Neural progenitor cell (in vitro differentiated cells): ENCODE data around the gene HKDC1. TPM values are rescaled to one million over a fixed set of nuclear protein-coding genes. Genes with fewer than 3 reads are reported as not detected.

ENCODE experiments used
- DNase-seq: peaks from one replicate; pipeline ENCODE4 v3.0.0-alpha.2; 2016; ENCODE audit warnings: low spot score
- H2AFZ ChIP-seq: fragments of 200-600 bp; sonication (generic); replicated peaks from 2 replicates; pipeline ENCODE4 v1.6.1; 2016; ENCODE audit warnings: antibody characterized with exemption
- H3F3A ChIP-seq: fragments of 200-600 bp; sonication (generic); 2 replicates; pipeline ENCODE4 v1.6.1; 2016; ENCODE audit warnings: antibody characterized with exemption, low read depth
- H3K27ac ChIP-seq: fragments of 200-600 bp; sonication (generic); 2 replicates; pipeline ENCODE4 v1.5.1; 2016; ENCODE audit warnings: mild to moderate bottlenecking
- H3K27me3 ChIP-seq: fragments of 200-600 bp; sonication (generic); 2 replicates; pipeline ENCODE4 v1.6.1; 2016; ENCODE audit warnings: mild to moderate bottlenecking, moderate library complexity
- H3K36me3 ChIP-seq: fragments of 200-600 bp; sonication (generic); 2 replicates; pipeline ENCODE4 v1.5.1; 2016
- H3K4me1 ChIP-seq: fragments of 200-600 bp; sonication (generic); 2 replicates; pipeline ENCODE4 v1.6.1; 2016; ENCODE audit warnings: mixed run types
- H3K4me2 ChIP-seq: fragments of 200-600 bp; sonication (generic); 2 replicates; pipeline ENCODE4 v1.6.1; 2016
- H3K4me3 ChIP-seq: fragments of 200-600 bp; sonication (generic); 2 replicates; pipeline ENCODE4 v1.5.1; 2016
- H3K79me2 ChIP-seq: fragments of 200-600 bp; sonication (generic); 2 replicates; pipeline ENCODE4 v1.6.1; 2016; ENCODE audit warnings: low read depth
- H3K9ac ChIP-seq: fragments of 200-600 bp; sonication (generic); 2 replicates; pipeline ENCODE4 v1.6.1; 2016
- H3K9me3 ChIP-seq: fragments of 200-600 bp; sonication (generic); 2 replicates; pipeline ENCODE4 v1.5.1; 2016; ENCODE audit warnings: low read depth
- H4K20me1 ChIP-seq: fragments of 200-600 bp; sonication (generic); 2 replicates; pipeline ENCODE4 v1.6.1; 2016; ENCODE audit warnings: low read depth
- H3K27ac Mint-ChIP-seq: 3 replicates; pipeline ENCODE4 v1.8.0; 2021; ENCODE audit warnings: mixed read lengths
- H3K27me3 Mint-ChIP-seq: 2 replicates; pipeline ENCODE4 v1.8.0; 2022; ENCODE audit warnings: low read depth, mild to moderate bottlenecking, inconsistent platforms, moderate library complexity, mixed read lengths; ENCODE audit not compliant: insufficient read depth
- H3K36me3 Mint-ChIP-seq: 3 replicates; pipeline ENCODE4 v1.8.0; 2021; ENCODE audit warnings: mixed read lengths
- H3K4me1 Mint-ChIP-seq: 3 replicates; pipeline ENCODE4 v1.8.0; 2021; ENCODE audit warnings: mixed read lengths
- H3K4me3 Mint-ChIP-seq: 3 replicates; pipeline ENCODE4 v1.8.0; 2021; ENCODE audit warnings: mild to moderate bottlenecking, moderate library complexity, mixed read lengths
- H3K9me3 Mint-ChIP-seq: 3 replicates; pipeline ENCODE4 v1.8.0; 2020; ENCODE audit warnings: mixed read lengths
- CTCF ChIP-seq: fragments of 200-600 bp; sonication (generic); IDR thresholded peaks from 2 replicates; pipeline ENCODE4 v1.5.1; 2017; ENCODE audit warnings: antibody characterized with exemption, mild to moderate bottlenecking
- EZH2 ChIP-seq: fragments of 200-600 bp; sonication (generic); IDR thresholded peaks from 2 replicates; pipeline ENCODE4 v1.6.1; 2017; ENCODE audit warnings: antibody characterized with exemption, mild to moderate bottlenecking, moderate library complexity
- EZH2phosphoT487 ChIP-seq: fragments of 200-600 bp; sonication (generic); IDR thresholded peaks from 2 replicates; pipeline ENCODE4 v1.6.1; 2017; ENCODE audit warnings: antibody characterized with exemption
- total RNA-seq: library from RNA; depleted of rRNA; stranded (reverse); fragments of >200 nt; gene quantifications from 2 replicates; pipeline ENCODE4 v1.2.3, GENCODE V29; 2015; ENCODE audit warnings: low replicate concordance

HKDC1 gene
- total RNA-seq, 1 donor from 2014 or later, result 0.30 TPM

- Mint-ChIP-seq H3K27me3 (peaks cover 2% of the 10 kb centered on the region), H3K4me1 (peaks cover 20% of the 10 kb centered on the region), H3K4me3 (no peak overlapping the region), H3K36me3 (no peaks in the 10 kb centered on the region), H3K27ac (no peak overlapping the region), H3K9me3 (no peaks in the 10 kb centered on the region)
- Histone ChIP-seq H3K4me1 (peaks cover 4% of the 10 kb centered on the region), H3K9me3 (no peaks in the 10 kb centered on the region), H3F3A (no peaks in the 10 kb centered on the region), H3K27me3 (peaks cover 5% of the 10 kb centered on the region), H4K20me1 (no peaks in the 10 kb centered on the region), H3K4me2 (no peak overlapping the region), H3K27ac (no peak overlapping the region), H3K4me3 (no peak overlapping the region), H3K9ac (no peak overlapping the region), H2AFZ (no peak overlapping the region), H3K36me3 (no peaks in the 10 kb centered on the region), H3K79me2 (no peaks in the 10 kb centered on the region)
- no peak for DNase-seq
- TF ChIP-seq EZH2 (no peak), EZH2phosphoT487 (no peak), CTCF (no peak)
Observed at GRCh38 chr10:69241575-69241974, 21.4 kb downstream of the HKDC1 start.

- peaks cover 5% of the 10 kb centered on the region for H3K27me3 ChIP-seq
- Mint-ChIP-seq H3K27ac (no peak overlapping the region), H3K4me3 (no peak overlapping the region), H3K27me3 (peaks cover 2% of the 10 kb centered on the region), H3K9me3 (no peaks in the 10 kb centered on the region), H3K4me1 (peaks cover 20% of the 10 kb centered on the region), H3K36me3 (no peaks in the 10 kb centered on the region)
- H3K79me2 ChIP-seq, result no peaks in the 10 kb centered on the region
- H3K36me3 ChIP-seq, result no peaks in the 10 kb centered on the region
- H4K20me1 ChIP-seq, result no peaks in the 10 kb centered on the region
- H3K27ac ChIP-seq, result no peak overlapping the region
- H3K4me2 ChIP-seq, result no peak overlapping the region
- no peak overlapping the region for H3K4me3 ChIP-seq
- H3K9ac ChIP-seq, result no peak overlapping the region
- H3F3A ChIP-seq, result no peaks in the 10 kb centered on the region
- no peaks in the 10 kb centered on the region for H3K9me3 ChIP-seq
- TF ChIP-seq CTCF (no peak), EZH2 (no peak), EZH2phosphoT487 (no peak)
- no peak for DNase-seq
- peaks cover 4% of the 10 kb centered on the region for H3K4me1 ChIP-seq
- H2AFZ ChIP-seq, result no peak overlapping the region
Observed at GRCh38 chr10:69242040-69242851, 22.1 kb downstream of the HKDC1 start.

- Mint-ChIP-seq H3K27me3 (peaks cover 2% of the 10 kb centered on the region), H3K36me3 (no peaks in the 10 kb centered on the region), H3K27ac (no peak overlapping the region), H3K9me3 (no peaks in the 10 kb centered on the region), H3K4me3 (no peak overlapping the region), H3K4me1 (peaks cover 17% of the 10 kb centered on the region)
- Histone ChIP-seq H3K4me1 (peaks cover 4% of the 10 kb centered on the region), H3K4me3 (no peak overlapping the region), H3K9me3 (no peaks in the 10 kb centered on the region), H2AFZ (no peak overlapping the region), H3K9ac (no peak overlapping the region), H3K79me2 (no peaks in the 10 kb centered on the region), H3K36me3 (no peaks in the 10 kb centered on the region), H3K4me2 (no peak overlapping the region), H4K20me1 (no peaks in the 10 kb centered on the region), H3K27ac (no peak overlapping the region), H3K27me3 (peaks cover 3% of the 10 kb centered on the region), H3F3A (no peaks in the 10 kb centered on the region)
- TF ChIP-seq EZH2 (no peak), EZH2phosphoT487 (no peak), CTCF (no peak)
- DNase-seq, result no peak
Observed at GRCh38 chr10:69242852-69243212, 22.7 kb downstream of the HKDC1 start.
